ENCODE data around the gene PEF1.

Gene PEF1

DNA sequence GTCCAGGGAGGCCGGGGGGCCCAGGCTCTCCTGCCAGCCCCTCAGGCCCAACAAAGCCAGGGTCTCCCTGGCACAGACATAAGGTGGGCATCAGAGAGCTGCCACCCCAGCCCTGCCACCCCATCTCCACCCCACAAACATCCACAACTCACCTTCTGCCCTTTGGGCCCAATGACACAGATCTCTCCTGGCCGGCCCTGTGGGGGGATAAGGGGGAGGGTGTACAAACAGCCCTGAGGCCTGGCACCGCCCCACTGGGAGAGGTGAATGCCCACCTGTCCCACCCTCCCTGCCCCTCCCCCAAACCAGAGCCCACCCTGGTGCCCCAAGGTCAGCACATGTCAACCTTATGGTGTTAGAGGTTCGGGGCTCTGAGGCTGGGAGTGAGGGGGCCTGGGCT, 46.8 kb upstream of the PEF1 start:
- TF ChIP-seq CSRNP3 (CRISPR knock-in tag; IDR thresholded peaks at IDR 0.05) (no peak), BACH2 (CRISPR knock-in tag; IDR thresholded peaks at IDR 0.05; ENCODE audit: borderline replicate concordance) (no peak), RARB (CRISPR knock-in tag; IDR thresholded peaks at IDR 0.05) (no peak), SNAI2 (CRISPR knock-in tag; IDR thresholded peaks at IDR 0.05) (no peak), ZNF565 (CRISPR knock-in tag; conservative IDR thresholded peaks at IDR 0.05; ENCODE audit: low read depth) (no peak), ZC3H10 (CRISPR knock-in tag; IDR thresholded peaks at IDR 0.05) (no peak), POU6F1 (CRISPR knock-in tag; IDR thresholded peaks at IDR 0.05; ENCODE audit: borderline replicate concordance, low read depth) (no peak), ZNF8 (CRISPR knock-in tag; IDR thresholded peaks at IDR 0.05) (no peak), TOX (CRISPR knock-in tag; IDR thresholded peaks at IDR 0.05; ENCODE audit: borderline replicate concordance) (no peak), ESRRG (CRISPR knock-in tag; IDR thresholded peaks at IDR 0.05) (no peak)
- TF ChIP-seq, protein P1, sequence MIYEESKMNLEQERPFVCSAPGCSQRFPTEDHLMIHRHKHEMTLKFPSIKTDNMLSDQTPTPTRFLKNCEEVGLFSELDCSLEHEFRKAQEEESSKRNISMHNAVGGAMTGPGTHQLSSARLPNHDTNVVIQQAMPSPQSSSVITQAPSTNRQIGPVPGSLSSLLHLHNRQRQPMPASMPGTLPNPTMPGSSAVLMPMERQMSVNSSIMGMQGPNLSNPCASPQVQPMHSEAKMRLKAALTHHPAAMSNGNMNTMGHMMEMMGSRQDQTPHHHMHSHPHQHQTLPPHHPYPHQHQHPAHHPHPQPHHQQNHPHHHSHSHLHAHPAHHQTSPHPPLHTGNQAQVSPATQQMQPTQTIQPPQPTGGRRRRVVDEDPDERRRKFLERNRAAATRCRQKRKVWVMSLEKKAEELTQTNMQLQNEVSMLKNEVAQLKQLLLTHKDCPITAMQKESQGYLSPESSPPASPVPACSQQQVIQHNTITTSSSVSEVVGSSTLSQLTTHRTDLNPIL (CRISPR knock-in tag; IDR thresholded peaks at IDR 0.05; ENCODE audit: low read depth) = no peak
- ATAC-seq = no peak

DNA sequence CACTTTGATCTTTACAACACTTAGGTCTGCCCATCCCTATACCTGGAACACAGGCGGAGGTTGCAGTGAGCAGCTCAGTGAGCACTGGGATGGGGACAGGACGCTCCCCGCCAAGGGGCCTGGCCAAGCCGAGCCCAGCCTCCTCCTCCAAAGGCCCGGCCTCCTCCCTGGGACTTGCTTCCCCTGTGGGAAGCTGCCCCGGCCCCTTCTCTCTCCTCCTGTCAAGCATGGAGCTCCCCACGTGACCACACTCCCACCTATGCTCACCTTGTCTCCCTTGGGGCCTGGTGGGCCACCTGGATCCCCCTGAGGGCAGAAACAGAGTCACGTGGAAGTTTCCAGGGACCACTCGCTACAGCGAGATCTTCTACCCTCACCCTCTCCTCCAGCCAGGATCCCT, 46.2 kb upstream of the PEF1 start:
- no peak for ATAC-seq
- TF ChIP-seq ESRRG (CRISPR knock-in tag; IDR thresholded peaks at IDR 0.05) (no peak), PPARA (CRISPR knock-in tag; IDR thresholded peaks at IDR 0.05; ENCODE audit: borderline replicate concordance) (no peak), ZFP30 (CRISPR knock-in tag; IDR thresholded peaks at IDR 0.05) (no peak), RARB (CRISPR knock-in tag; IDR thresholded peaks at IDR 0.05) (no peak), ZNF8 (CRISPR knock-in tag; IDR thresholded peaks at IDR 0.05) (no peak), OSR1 (CRISPR knock-in tag; IDR thresholded peaks at IDR 0.05) (no peak), ZC3H10 (CRISPR knock-in tag; IDR thresholded peaks at IDR 0.05) (no peak)

DNA sequence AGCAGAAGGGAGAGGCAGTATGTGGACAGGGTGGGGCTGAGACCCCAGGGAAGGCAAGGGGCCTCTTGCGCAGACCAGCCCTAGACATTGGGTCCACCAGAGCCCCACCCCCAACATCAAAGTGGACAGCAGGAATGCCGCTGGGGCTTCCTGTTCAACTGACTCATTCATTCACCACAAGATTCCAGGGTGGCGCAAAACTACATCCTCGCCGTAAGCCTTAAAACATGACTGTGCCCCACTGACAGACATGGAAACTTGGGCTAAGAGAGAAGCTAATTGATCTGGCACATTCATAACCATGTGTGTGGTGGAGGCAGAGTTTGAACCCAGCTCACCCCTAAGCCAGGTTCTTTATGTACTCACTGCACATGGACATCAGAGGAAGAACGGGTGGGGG, 45.2 kb upstream of the PEF1 start:
- TF ChIP-seq TCF4 (CRISPR knock-in tag; IDR thresholded peaks at IDR 0.05; ENCODE audit: borderline replicate concordance) = no peak
- TF ChIP-seq ISL1 (CRISPR knock-in tag; IDR thresholded peaks at IDR 0.05) = no peak
- TF ChIP-seq ZFP30 (CRISPR knock-in tag; IDR thresholded peaks at IDR 0.05) = no peak
- no peak for TF ChIP-seq ZNF8 (CRISPR knock-in tag; IDR thresholded peaks at IDR 0.05)
- no peak for TF ChIP-seq CSRNP3 (CRISPR knock-in tag; IDR thresholded peaks at IDR 0.05)
- TF ChIP-seq OSR1 (CRISPR knock-in tag; IDR thresholded peaks at IDR 0.05) = no peak
- no peak for TF ChIP-seq CSDC2 (CRISPR knock-in tag; IDR thresholded peaks at IDR 0.05)
- TF ChIP-seq, protein P2, sequence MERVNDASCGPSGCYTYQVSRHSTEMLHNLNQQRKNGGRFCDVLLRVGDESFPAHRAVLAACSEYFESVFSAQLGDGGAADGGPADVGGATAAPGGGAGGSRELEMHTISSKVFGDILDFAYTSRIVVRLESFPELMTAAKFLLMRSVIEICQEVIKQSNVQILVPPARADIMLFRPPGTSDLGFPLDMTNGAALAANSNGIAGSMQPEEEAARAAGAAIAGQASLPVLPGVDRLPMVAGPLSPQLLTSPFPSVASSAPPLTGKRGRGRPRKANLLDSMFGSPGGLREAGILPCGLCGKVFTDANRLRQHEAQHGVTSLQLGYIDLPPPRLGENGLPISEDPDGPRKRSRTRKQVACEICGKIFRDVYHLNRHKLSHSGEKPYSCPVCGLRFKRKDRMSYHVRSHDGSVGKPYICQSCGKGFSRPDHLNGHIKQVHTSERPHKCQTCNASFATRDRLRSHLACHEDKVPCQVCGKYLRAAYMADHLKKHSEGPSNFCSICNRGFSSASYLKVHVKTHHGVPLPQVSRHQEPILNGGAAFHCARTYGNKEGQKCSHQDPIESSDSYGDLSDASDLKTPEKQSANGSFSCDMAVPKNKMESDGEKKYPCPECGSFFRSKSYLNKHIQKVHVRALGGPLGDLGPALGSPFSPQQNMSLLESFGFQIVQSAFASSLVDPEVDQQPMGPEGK (CRISPR knock-in tag; IDR thresholded peaks at IDR 0.05; ENCODE audit: borderline replicate concordance) = no peak
- TF ChIP-seq GLIS3 (CRISPR knock-in tag; IDR thresholded peaks at IDR 0.05) = no peak
- TF ChIP-seq, protein P3, sequence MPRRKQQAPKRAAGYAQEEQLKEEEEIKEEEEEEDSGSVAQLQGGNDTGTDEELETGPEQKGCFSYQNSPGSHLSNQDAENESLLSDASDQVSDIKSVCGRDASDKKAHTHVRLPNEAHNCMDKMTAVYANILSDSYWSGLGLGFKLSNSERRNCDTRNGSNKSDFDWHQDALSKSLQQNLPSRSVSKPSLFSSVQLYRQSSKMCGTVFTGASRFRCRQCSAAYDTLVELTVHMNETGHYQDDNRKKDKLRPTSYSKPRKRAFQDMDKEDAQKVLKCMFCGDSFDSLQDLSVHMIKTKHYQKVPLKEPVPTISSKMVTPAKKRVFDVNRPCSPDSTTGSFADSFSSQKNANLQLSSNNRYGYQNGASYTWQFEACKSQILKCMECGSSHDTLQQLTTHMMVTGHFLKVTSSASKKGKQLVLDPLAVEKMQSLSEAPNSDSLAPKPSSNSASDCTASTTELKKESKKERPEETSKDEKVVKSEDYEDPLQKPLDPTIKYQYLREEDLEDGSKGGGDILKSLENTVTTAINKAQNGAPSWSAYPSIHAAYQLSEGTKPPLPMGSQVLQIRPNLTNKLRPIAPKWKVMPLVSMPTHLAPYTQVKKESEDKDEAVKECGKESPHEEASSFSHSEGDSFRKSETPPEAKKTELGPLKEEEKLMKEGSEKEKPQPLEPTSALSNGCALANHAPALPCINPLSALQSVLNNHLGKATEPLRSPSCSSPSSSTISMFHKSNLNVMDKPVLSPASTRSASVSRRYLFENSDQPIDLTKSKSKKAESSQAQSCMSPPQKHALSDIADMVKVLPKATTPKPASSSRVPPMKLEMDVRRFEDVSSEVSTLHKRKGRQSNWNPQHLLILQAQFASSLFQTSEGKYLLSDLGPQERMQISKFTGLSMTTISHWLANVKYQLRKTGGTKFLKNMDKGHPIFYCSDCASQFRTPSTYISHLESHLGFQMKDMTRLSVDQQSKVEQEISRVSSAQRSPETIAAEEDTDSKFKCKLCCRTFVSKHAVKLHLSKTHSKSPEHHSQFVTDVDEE (CRISPR knock-in tag; IDR thresholded peaks at IDR 0.05) = no peak
- TF ChIP-seq BACH2 (CRISPR knock-in tag; IDR thresholded peaks at IDR 0.05; ENCODE audit: borderline replicate concordance) = no peak
- TF ChIP-seq PPARA (CRISPR knock-in tag; IDR thresholded peaks at IDR 0.05; ENCODE audit: borderline replicate concordance) = no peak
- ATAC-seq = peak; percentile 89

All from SK-N-SH treated with all-trans-retinoic acid at 6 μM for 48 hours (cell line).